H1 (cell line): ENCODE measurements around the gene MYL11. TPM values are rescaled to one million over a fixed set of nuclear protein-coding genes. Genes with fewer than 3 reads are reported as not detected.

Experiments used
- CTCF ChIA-PET: fragments of 300-600 bp; sonication (Branson Sonifier 250); formaldehyde crosslinking; loops from one replicate; lab custom pipeline; 2021; ENCODE audit not compliant: partially characterized antibody; lab: Charles Lee
- POLR2A ChIA-PET: fragments of 300-600 bp; sonication (Branson Sonifier 250); formaldehyde crosslinking; loops from one replicate; lab custom pipeline; 2021; ENCODE audit warnings: inconsistent platforms; ENCODE audit not compliant: partially characterized antibody; lab: Charles Lee
- DNase-seq, 2 experiments: peaks; one replicate each; pipeline versions ENCODE4 v3.0.0 to v3.0.0-alpha.2; 2010 to 2022; ENCODE audit warnings: low spot score in 2 of 2, low read depth in 1 of 2, mixed read lengths in 1 of 2
- FAIRE-seq: peaks from 2 replicates; lab custom pipeline; 2011; peaks lifted over from hg19 to GRCh38; lab: Jason Lieb, UNC
- H2AFZ ChIP-seq: 2 replicates; pipeline ENCODE4 v1.8.1; 2012; ENCODE audit warnings: low read length, inconsistent platforms
- H2AK5ac ChIP-seq: 2 replicates; pipeline ENCODE4 v1.6.1; 2013; ENCODE audit warnings: low read depth, low read length
- H2BK120ac ChIP-seq: replicated peaks from 2 replicates; pipeline ENCODE3; 2013; ENCODE audit warnings: low read depth, low read length, inconsistent platforms
- H2BK12ac ChIP-seq: 2 replicates; pipeline ENCODE4 v1.6.1; 2013; ENCODE audit warnings: low read depth, low read length
- H2BK15ac ChIP-seq: 2 replicates; pipeline ENCODE4 v1.6.1; 2013; ENCODE audit warnings: low read length
- H2BK20ac ChIP-seq: 2 replicates; pipeline ENCODE4 v1.6.1; 2013; ENCODE audit warnings: low read length
- H2BK5ac ChIP-seq: 2 replicates; pipeline ENCODE4 v1.6.1; 2013; ENCODE audit warnings: low read depth, low read length
- H3K14ac ChIP-seq: 2 replicates; pipeline ENCODE4 v1.6.1; 2013; ENCODE audit warnings: inconsistent platforms; ENCODE audit not compliant: insufficient read length
- H3K18ac ChIP-seq: 2 replicates; pipeline ENCODE4 v1.6.1; 2013; ENCODE audit warnings: low read length; ENCODE audit errors: extremely low read depth
- H3K23ac ChIP-seq: 2 replicates; pipeline ENCODE4 v1.6.1; 2013; ENCODE audit warnings: inconsistent platforms; ENCODE audit not compliant: insufficient read length
- H3K23me2 ChIP-seq: 2 replicates; pipeline ENCODE4 v1.6.1; 2013; ENCODE audit warnings: low read depth, low read length
- H3K27ac ChIP-seq: 2 replicates; pipeline ENCODE4 v1.6.1; 2011; ENCODE audit warnings: low read depth, low read length, inconsistent platforms
- H3K27me3 ChIP-seq, 4 experiments: replicated peaks in 1 of 4; 1 replicate in 1 of 4; 2 replicates in 3 of 4; pipeline versions ENCODE4 v1.6.1 to v1.8.1; 2011 to 2013; ENCODE audit warnings: low read length in 3 of 4, mild to moderate bottlenecking in 3 of 4, inconsistent platforms in 2 of 4, mixed read lengths in 2 of 4, moderate library complexity in 1 of 4; ENCODE audit not compliant: control insufficient read depth in 3 of 4, insufficient read depth in 3 of 4; ENCODE audit errors: extremely low read depth in 1 of 4
- H3K36me3 ChIP-seq, 4 experiments: 2 replicates each; pipeline versions ENCODE4 v1.6.1 to v1.8.1; 2011 to 2013; ENCODE audit warnings: mild to moderate bottlenecking in 4 of 4, low read length in 3 of 4, moderate library complexity in 2 of 4, control low read depth in 1 of 4, inconsistent platforms in 1 of 4; ENCODE audit not compliant: insufficient read depth in 4 of 4, control insufficient read depth in 2 of 4
- H3K4ac ChIP-seq: replicated peaks from 2 replicates; pipeline ENCODE3; 2013; ENCODE audit warnings: low read length, low read depth, mixed read lengths, inconsistent platforms; ENCODE audit not compliant: insufficient read length
- H3K4me1 ChIP-seq, 4 experiments: replicated peaks in 1 of 4; 1 replicate in 1 of 4; 2 replicates in 3 of 4; pipeline versions ENCODE4 v1.6.1 to v1.8.1; 2011 to 2013; ENCODE audit warnings: low read length in 3 of 4, inconsistent platforms in 2 of 4, mixed read lengths in 1 of 4; ENCODE audit not compliant: insufficient read depth in 4 of 4, control insufficient read depth in 3 of 4
- H3K4me2 ChIP-seq, 2 experiments: 2 replicates each; pipeline versions ENCODE4 v1.6.1 to v1.8.1; 2011 to 2013; ENCODE audit warnings: low read depth in 2 of 2, low read length in 2 of 2, control low read depth in 1 of 2, inconsistent platforms in 1 of 2, mild to moderate bottlenecking in 1 of 2; ENCODE audit not compliant: insufficient read depth in 1 of 2
- H3K4me3 ChIP-seq, 4 experiments: fragments of 200-600, 300-600 bp in 1 of 4; sonication (generic), shearing (Covaris generic), sonication (Bioruptor Twin) in 1 of 4; 2 replicates each; pipeline versions ENCODE4 v1.5.1 to v1.8.1; 2011 to 2016; ENCODE audit warnings: low read length in 4 of 4, low read depth in 3 of 4, control low read depth in 2 of 4, inconsistent platforms in 2 of 4, mild to moderate bottlenecking in 2 of 4, mixed read lengths in 1 of 4, moderate library complexity in 1 of 4; ENCODE audit not compliant: insufficient read depth in 2 of 4; ENCODE audit errors: extremely low read depth in 1 of 4
- H3K56ac ChIP-seq: replicated peaks from 2 replicates; pipeline ENCODE3; 2013; ENCODE audit warnings: low read depth, mild to moderate bottlenecking, mixed read lengths, low read length, inconsistent platforms; ENCODE audit not compliant: insufficient read length
- H3K79me1 ChIP-seq: 2 replicates; pipeline ENCODE4 v1.6.1; 2013; ENCODE audit warnings: low read depth, low read length, control low read depth
- H3K79me2 ChIP-seq, 2 experiments: 2 replicates each; pipeline versions ENCODE4 v1.6.1 to v1.8.1; 2012 to 2013; ENCODE audit warnings: low read length in 2 of 2, mild to moderate bottlenecking in 2 of 2, inconsistent platforms in 1 of 2; ENCODE audit not compliant: insufficient read depth in 2 of 2, control insufficient read depth in 1 of 2
- H3K9ac ChIP-seq, 4 experiments: replicated peaks in 1 of 4; 1 replicate in 1 of 4; 2 replicates in 3 of 4; pipeline versions ENCODE4 v1.6.1 to v1.8.1; 2011 to 2013; ENCODE audit warnings: low read depth in 3 of 4, low read length in 3 of 4, control low read depth in 2 of 4, mild to moderate bottlenecking in 2 of 4, moderate library complexity in 2 of 4, inconsistent platforms in 1 of 4; ENCODE audit errors: extremely low read depth in 1 of 4
- H3K9me3 ChIP-seq, 2 experiments: 2 replicates each; pipeline versions ENCODE4 v1.6.1 to v1.8.1; 2012 to 2013; ENCODE audit warnings: mild to moderate bottlenecking in 2 of 2, moderate library complexity in 2 of 2, control low read depth in 1 of 2, inconsistent platforms in 1 of 2, low read depth in 1 of 2, low read length in 1 of 2, mixed read lengths in 1 of 2; ENCODE audit not compliant: insufficient read depth in 2 of 2
- H4K20me1 ChIP-seq, 2 experiments: replicated peaks in 1 of 2; 2 replicates each; pipeline versions ENCODE3 to v1.8.1; 2011 to 2013; ENCODE audit warnings: inconsistent platforms in 2 of 2, low read length in 2 of 2, mild to moderate bottlenecking in 1 of 2; ENCODE audit not compliant: insufficient read depth in 2 of 2, control insufficient read depth in 1 of 2
- H4K5ac ChIP-seq: 2 replicates; pipeline ENCODE4 v1.6.1; 2013; ENCODE audit warnings: low read length, low read depth, mixed read lengths, inconsistent platforms; ENCODE audit not compliant: insufficient read length
- H4K8ac ChIP-seq: 2 replicates; pipeline ENCODE4 v1.8.0; 2013; ENCODE audit warnings: mild to moderate bottlenecking, moderate library complexity, low read length, inconsistent platforms; ENCODE audit not compliant: insufficient read depth; ENCODE audit errors: extremely low read depth
- H4K91ac ChIP-seq: replicated peaks from 2 replicates; pipeline ENCODE3; 2013; ENCODE audit warnings: low read length, mixed read lengths, inconsistent platforms; ENCODE audit not compliant: insufficient read length
- CBX8 ChIP-seq: fragments of 300-800, 300-1000 bp; sonication (generic); IDR thresholded peaks from 2 replicates; pipeline ENCODE4 v1.7.1; 2016; ENCODE audit warnings: low read depth, low read length, borderline replicate concordance
- CTCF ChIP-seq, 3 experiments: IDR thresholded peaks; 1 replicate in 2 of 3; 2 replicates in 1 of 3; pipeline versions ENCODE4 v1.5.1 to v1.6.1; 2011; ENCODE audit warnings: low read length in 3 of 3, mild to moderate bottlenecking in 3 of 3, inconsistent platforms in 2 of 3, low read depth in 1 of 3, moderate library complexity in 1 of 3; ENCODE audit not compliant: insufficient read depth in 1 of 3; ENCODE audit errors: control extremely low read depth in 1 of 3
- MAFK ChIP-seq: IDR thresholded peaks from 2 replicates; pipeline ENCODE4 v1.6.1; 2012; ENCODE audit warnings: low read depth, mild to moderate bottlenecking, improper control_type of control experiment, low read length
- PHF8 ChIP-seq: fragments of 200-600 bp; sonication (generic); conservative IDR thresholded peaks from 2 replicates; pipeline ENCODE4 v1.7.1; 2012; ENCODE audit warnings: low read depth, mild to moderate bottlenecking, inconsistent platforms, low read length, moderate library complexity
- RXRA ChIP-seq: IDR thresholded peaks from 2 replicates; pipeline ENCODE4 v1.6.1; 2011; ENCODE audit warnings: low read depth, mild to moderate bottlenecking, low read length, moderate library complexity; ENCODE audit not compliant: insufficient read depth
- SIN3A ChIP-seq, 2 experiments: IDR thresholded peaks in 1 of 2; conservative IDR thresholded peaks in 1 of 2; 2 replicates each; pipeline ENCODE4 v1.6.1; 2011 to 2012; ENCODE audit warnings: low read length in 2 of 2, improper control_type of control experiment in 1 of 2, low read depth in 1 of 2, mild to moderate bottlenecking in 1 of 2
- SUZ12 ChIP-seq: fragments of 200-600 bp; sonication (generic); IDR thresholded peaks from 2 replicates; pipeline ENCODE4 v1.6.1; 2012; ENCODE audit warnings: mild to moderate bottlenecking, inconsistent platforms, low read length, moderate library complexity, mixed read lengths
- WGBS, 2 experiments: shearing (Covaris generic) in 1 of 2; methylation state at CpG; one replicate each; pipeline versions ENCODE4 v1.1.6 to v1.1.7; 2013 to 2015; ENCODE audit warnings: low lambda C conversion rate in 2 of 2, mixed read lengths in 2 of 2, inconsistent platforms in 1 of 2, low coverage in 1 of 2, missing lambda C conversion rate in 1 of 2; ENCODE audit not compliant: insufficient replicate concordance in 2 of 2, insufficient coverage in 1 of 2, insufficient read length in 1 of 2; ENCODE audit errors: extremely low coverage in 1 of 2, missing lambda C conversion rate in 1 of 2; 5-methylcytosine and 5-hydroxymethylcytosine counted together
- polyA plus RNA-seq, 7 experiments: library from polyadenylated mRNA; depleted of rRNA in 3 of 7; stranded (reverse) in 5 of 7; unstranded in 2 of 7; fragments of >200 nt in 5 of 7; fragments of 200-250 nt in 2 of 7; gene quantifications; 1 replicate in 5 of 7; 2 replicates in 1 of 7; 4 replicates in 1 of 7; pipeline versions ENCODE4 v1.2.1 to v1.2.3, GENCODE V29; 2011 to 2013; ENCODE audit warnings: missing spikeins in 2 of 7, mixed read lengths in 2 of 7
- total RNA-seq: library from RNA; stranded (reverse); fragmentation: NEBNext Ultra II Directional; extraction: Animal tissue kit (Norgen Biotek cat#: 25700); gene quantifications from 2 replicates; pipeline ENCODE4 v1.2.1, GENCODE V29; 2021

MYL11 gene
- total and polyA plus RNA-seq, 2 of the 8 experiments (the other 6 are each of a cell fraction or from before 2014, with no cell fraction given), result 1.2 to 1.4 TPM

GRCh38 chr16:30351586-30352419, 22.8 kb upstream of the MYL11 start:
- Histone ChIP-seq H2BK5ac (no peak overlapping the region), H3K14ac (no peak overlapping the region), H2BK20ac (no peak overlapping the region), H2AK5ac (no peak overlapping the region), H3K79me2 (peaks cover 0 to 14% of the 10 kb centered on the region in 2 experiments; a peak in 2 of 4 replicates), H3K79me1 (no peaks in the 10 kb centered on the region; the same call in 1 of the 2 replicates), H3K4me1 (peaks cover 0 to 12% (median 5%) of the 10 kb centered on the region in 4 experiments; a peak in 5 of 7 replicates), H3K27ac (no peak overlapping the region), H4K20me1 (peaks cover 0 to 3% of the 10 kb centered on the region in 2 experiments), H2BK15ac (no peak overlapping the region), H3K23me2 (peaks cover 11% of the 10 kb centered on the region), H4K8ac (no peak overlapping the region), H2BK120ac (no peak overlapping the region), H2AFZ (no peak overlapping the region), H3K56ac (no peak overlapping the region), H3K9ac (no peak overlapping the region), H4K91ac (no peak overlapping the region), H3K18ac (no peak overlapping the region), H3K27me3 (no peaks in the 10 kb centered on the region), H4K5ac (no peak overlapping the region), H3K36me3 (peaks cover 11 to 37% (median 31%) of the 10 kb centered on the region in 4 experiments), H3K4ac (no peak overlapping the region), H2BK12ac (no peak overlapping the region), H3K23ac (no peak overlapping the region), H3K4me3 (no peak overlapping the region), H3K4me2 (no peak overlapping the region), H3K9me3 (no peaks in the 10 kb centered on the region)
- ChIA-PET CTCF (interaction anchor here (0.9 to 1.0 kb wide), 2 partner anchors 8 to 58 kb away, joined by 3 read pairs; no protein-coding TSS in a partner anchor), POLR2A (interaction anchor here (0.6 to 6.1 kb wide), 4 partner anchors 10 to 44 kb away, joined by 3 to 47 read pairs (median 4); partner anchors contain the start of gene ZNF48)
- FAIRE-seq (no peak), DNase-seq (no peak)
- TF ChIP-seq PHF8, result no peak
- TF ChIP-seq RXRA, result no peak
- no peak for TF ChIP-seq SUZ12
- no peak for TF ChIP-seq CBX8
- TF ChIP-seq MAFK, result no peak
- no peak for TF ChIP-seq CTCF (IDR thresholded peaks at IDR 0.05; ENCODE audit: control extremely low read depth in 1 of 3, insufficient read depth in 1 of 3, low read depth in 1 of 3, low read length in 3 of 3)
- no peak for TF ChIP-seq SIN3A (conservative IDR thresholded peaks at IDR 0.05 in 1 of 2, IDR thresholded peaks at IDR 0.05 in 1 of 2; ENCODE audit: low read depth in 1 of 2, low read length in 2 of 2)
- WGBS, 2 experiments, result 93% methylated on average over 11 of the region's 11 CpGs; no CpG with 5 or more reads in 1 of the 2 experiments
